HG02870 (cell line): ENCODE data around the gene ZNF496.

Experiments used
- ATAC-seq: cut with Tn5 transposase; IDR thresholded peaks from one replicate; pipeline ENCODE4 v1.9.1; 2021; ENCODE audit warnings: mild to moderate bottlenecking, moderate library complexity; ENCODE audit not compliant: unreplicated experiment

Gene ZNF496

GRCh38 chr1:247330548-247331171, 1.0 kb downstream of the ZNF496 start:
- ATAC-seq = peak; percentile 16

GRCh38 chr1:247329097-247329617, 2.5 kb downstream of the ZNF496 start:
- ATAC-seq = no peak

DNA sequence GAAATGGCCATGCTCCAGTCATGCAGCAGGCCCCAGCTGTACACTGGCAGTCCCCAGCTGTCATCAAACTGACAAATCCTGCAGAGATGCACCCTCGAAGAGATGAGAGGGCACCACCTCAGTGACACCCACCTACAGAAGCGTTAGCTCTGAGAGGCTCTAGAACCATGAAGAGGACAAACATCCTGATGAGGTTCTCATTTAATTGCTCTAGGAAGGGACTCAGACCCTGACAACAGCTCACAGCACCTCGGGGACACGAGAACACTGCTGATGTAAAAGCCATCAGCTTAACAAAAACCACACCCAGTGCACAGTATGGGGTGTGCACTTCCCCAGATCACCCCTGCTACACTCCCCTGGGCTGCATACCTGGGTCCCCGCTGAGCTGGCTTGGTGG, 3.4 kb downstream of the ZNF496 start:
- no peak for ATAC-seq

GRCh38 chr1:247326411-247327130, 5.1 kb downstream of the ZNF496 start:
- ATAC-seq = no peak

GRCh38 chr1:247324923-247325322, 6.7 kb downstream of the ZNF496 start:
- ATAC-seq = no peak

DNA sequence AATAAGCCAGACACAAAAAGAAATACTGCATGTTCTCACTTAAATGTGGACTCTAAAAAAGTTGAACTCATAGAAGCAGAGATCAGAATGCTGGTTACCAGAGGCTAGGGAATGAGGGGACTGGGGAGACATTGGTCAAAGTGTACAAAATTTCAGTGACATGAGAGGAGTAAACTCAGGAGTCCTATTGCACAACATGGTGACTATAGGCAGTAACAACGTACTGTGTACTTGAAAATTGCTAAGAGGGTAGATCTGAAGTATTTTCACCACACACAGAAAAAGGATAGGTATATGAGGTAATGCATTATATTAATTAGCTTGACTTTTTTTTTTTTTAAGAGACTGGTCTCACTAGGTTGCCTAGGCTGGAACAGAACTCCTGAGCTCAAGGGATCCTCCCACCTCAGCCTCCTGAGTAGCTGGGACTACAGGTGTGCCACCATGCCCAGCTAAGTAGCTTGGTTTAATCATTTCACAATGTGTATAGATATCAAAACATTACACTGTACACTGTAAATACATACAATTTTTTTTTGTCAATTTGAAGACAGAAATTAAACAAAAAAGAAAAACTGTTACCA, 7.4 kb downstream of the ZNF496 start:
- ATAC-seq = no peak

- ATAC-seq = no peak
Measured at GRCh38 chr1:247322849-247323586, 8.6 kb downstream of the ZNF496 start.

GRCh38 chr1:247322442-247322841, 9.2 kb downstream of the ZNF496 start:
- ATAC-seq = no peak

GRCh38 chr1:247317702-247318101, 14.0 kb downstream of the ZNF496 start:
- no peak for ATAC-seq

DNA sequence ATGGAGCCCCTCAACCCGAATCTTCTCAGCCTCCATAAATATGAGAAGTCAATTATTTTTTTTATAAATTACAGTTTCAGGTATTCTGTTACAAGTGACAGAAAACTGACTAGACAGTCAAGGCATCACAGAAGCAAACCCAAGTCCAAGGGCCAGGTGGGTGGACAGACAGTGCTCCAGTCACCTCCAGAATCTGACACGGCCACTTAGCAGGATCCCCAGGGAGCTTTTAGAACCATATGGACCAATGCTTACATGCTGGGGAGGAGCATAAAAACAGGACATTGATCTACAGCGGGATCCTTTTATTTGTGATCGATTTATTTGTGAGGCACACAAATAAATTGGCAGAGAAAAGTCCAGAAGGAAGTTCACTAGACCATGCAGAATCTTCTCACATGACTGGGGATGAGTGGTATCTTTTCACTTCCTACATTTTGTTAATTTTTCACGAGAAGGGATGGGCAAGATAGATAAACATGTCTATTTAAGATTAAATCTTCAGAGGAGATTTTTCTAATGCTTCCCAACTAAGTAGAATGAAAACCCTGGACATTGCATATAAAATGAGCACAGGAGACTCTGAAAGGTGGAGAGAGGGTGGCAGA, 15.0 kb downstream of the ZNF496 start:
- no peak for ATAC-seq

DNA sequence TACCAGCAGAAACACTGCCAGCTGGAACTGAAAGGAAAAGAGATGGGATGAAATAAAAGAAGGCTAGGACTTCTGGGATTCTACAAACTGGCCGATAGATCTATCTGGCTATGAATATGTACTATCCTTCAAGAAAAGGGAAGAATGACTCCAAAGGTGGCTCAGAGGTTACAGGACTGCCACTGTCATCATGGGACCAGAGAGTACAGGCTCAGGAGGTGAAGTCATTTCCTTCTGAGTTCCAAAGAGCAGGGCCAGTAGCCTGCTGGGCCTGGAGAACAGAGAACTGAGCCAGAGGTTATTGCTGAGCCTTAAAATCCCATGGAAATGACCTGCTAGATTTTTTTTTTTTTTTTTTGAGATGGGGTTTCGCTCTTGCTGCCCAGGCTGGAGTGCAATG, 27.6 kb downstream of the ZNF496 start:
- no peak for ATAC-seq

DNA sequence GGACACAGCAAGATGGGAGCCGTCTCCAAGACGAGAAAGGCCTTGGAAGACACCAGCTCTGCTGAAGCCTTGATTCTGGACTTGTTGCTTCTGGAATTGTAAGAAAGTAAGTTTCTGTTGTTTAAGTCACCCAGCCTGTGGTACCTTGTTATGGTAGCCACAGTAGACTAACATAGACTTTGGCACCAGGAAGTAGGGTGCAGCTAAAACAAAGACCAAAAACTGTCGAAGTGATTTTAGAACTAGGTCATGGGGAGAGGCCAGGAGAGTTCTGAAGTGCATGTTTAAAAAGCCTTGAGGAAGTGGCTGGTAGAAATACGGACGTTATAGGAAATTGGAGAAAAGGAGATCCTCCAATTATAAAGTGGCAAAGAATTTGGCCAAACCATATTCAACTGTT, 28.5 kb downstream of the ZNF496 start:
- no peak for ATAC-seq

DNA sequence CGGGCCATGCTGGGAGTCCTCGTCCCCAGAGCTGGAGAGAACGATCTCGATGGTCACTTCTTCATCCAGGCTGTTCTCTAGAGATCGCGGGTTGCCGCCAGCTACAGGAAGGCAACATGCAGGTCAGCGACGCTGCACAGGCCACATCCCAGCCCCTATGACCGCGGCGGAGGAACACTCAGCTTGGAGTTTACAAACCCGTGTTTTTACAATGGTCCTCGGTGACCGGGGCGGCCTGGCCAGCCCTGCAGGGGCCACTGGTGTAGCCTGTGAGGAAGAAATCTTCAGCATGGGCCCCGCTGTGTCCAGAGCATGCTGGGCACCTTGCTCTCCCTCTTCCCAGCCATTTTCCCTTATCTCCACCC, 30.5 kb downstream of the ZNF496 start:
- ATAC-seq = no peak

DNA sequence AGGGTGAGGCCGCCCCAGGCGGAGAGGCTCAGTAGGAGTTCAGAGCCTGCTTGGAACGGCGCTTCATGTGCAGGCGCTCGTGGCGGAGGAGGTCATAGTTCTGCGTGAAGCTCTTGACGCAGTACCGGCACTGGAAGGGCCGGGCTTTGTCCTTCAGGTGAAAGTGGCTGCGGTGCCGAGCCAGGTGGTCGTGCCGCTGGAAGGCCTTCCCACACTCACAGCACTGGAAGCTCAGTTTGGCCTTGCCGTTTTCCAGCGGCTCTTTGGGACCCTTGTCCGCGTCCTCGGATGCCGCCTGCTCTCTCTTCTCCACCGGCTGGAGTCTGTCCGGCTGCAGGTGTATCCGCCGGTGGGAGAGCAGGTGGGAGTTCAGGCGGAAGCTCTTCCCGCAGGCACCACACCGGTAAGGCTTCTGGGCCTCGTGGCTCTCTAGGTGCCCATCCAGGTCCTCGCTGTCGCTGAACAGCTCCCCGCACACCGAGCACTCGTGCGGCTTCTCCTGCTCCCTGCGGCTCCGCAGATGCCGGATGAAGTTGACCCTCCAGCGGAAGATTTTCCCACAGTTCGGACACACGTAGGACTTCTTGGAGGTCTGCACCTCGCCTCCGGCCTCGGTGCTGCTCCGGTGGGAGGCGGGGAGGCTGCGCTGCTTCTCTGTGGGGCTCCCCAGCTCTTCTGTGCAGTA, 31.0 kb downstream of the ZNF496 start:
- ATAC-seq = no peak

DNA sequence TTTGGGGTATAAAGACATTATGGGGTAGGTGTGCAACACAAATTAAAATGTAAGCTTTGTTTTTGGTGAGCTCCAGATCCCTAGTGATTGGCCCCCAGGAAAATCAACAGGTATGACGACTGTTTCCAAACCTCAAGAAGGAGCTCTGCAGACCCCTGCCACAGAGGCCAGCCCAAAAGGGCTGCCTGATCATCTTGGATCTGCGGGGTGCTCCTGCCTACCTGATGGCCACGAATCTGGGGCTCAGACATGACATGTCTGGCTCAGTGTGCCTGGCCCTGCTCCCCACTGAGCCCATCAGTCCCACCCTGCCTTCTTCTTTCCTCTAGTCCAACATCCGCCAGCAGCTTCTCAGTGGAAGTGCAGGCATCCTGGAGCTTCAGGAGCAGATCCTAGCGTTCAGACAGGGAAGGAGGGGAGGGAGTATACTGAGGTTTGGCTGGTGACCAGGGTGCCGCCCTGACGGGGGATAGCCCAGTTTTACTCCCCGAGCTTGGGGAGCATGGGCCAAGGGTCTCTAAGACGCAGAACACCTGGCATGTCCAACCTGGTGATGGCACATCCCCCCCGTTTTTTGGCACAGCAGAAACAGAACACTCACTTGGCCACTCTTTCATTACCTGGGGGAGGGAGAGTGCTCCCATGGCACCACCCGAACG, 31.8 kb downstream of the ZNF496 start:
- ATAC-seq = no peak

- no peak for ATAC-seq
Measured at GRCh38 chr1:247298701-247299100, 33.0 kb downstream of the ZNF496 start.

DNA sequence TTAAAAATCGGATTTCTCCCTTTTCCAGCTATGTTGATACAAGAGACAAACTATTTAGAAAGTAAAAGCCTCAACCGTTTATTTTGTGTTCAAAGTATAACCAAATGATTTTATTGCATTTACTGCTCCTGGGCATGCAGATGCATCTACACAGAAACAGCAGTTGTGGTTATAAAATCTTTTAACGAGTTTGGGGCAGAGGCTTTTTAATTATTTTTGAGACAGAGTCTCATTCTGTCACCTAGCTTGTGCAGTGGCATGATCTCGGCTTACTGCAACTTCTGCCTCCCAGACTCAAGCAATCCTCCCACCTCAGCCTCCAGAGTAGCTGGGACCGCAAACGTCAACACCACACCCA, 33.6 kb downstream of the ZNF496 start:
- ATAC-seq = no peak

- no peak for ATAC-seq
Measured at GRCh38 chr1:247297263-247298123, 34.2 kb downstream of the ZNF496 start.

DNA sequence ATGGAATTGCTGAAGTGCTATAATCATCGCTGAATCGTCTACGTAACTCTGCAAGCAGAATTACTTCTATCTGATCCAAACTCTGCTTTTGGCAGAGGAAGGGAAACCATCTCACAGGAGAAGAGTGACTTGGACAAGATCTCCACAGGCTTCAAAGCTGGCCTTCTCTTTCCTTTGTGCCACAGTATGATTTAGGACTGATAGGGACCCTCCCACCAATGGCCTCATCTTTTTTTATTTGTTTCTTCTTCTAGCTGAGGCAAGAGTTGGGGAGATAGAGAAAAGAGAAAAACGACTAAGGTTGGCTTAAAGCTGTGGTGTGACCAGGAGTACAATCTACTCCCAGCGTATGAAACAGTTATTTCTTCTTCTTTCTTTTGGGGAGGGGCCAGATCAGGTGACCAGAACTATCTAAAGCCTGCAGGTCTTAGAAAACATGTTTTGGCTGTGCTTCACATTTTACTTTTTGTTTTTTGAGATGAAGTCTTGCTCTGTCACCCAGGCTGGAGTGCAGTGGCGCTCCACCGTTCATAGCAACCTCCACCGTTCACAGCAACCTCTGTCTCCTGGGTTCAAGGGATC, 35.0 kb downstream of the ZNF496 start:
- no peak for ATAC-seq
